HG02870 (cell line): ENCODE data around the gene APBA3.
"Not testable (repeated sequence)": the region's sequence is repeated elsewhere in the genome, so short reads cannot be mapped to it uniquely, and the experiment has no call there.

ENCODE experiments used
- ATAC-seq: cut with Tn5 transposase; IDR thresholded peaks from one replicate; pipeline ENCODE4 v1.9.1; 2021; ENCODE audit warnings: mild to moderate bottlenecking, moderate library complexity; ENCODE audit not compliant: unreplicated experiment

APBA3 gene

DNA sequence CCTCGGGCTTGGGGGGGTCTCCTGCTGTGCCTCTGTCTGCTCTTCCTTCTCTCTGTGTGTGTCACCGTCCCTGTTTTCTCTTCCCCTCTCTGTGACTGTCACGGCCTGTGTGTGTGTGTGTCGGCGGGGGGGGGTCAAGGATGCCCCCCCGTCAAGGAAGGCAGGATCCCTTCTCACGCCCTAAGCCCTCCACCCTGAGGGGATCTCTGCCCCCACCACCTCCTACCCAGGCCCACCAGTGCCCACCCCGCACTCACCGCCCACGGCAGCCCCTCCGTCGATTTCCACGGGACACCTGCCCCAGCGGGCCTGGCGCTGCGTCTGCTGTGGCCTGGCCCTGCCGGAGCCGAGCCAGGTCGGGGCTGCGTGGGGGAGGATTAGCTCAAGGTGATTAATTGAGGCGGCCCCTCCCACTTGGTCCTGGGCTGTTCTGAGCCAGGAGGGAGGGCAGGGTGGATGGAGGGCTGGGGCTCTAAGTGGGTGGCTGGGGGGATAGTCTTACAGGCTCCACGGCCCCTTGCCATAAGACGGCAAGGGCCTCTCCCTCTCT lies 10.5 kb upstream of the APBA3 start, which contains the start of gene RAX2:
TSS of gene RAX2 (minus strand) at position 323 of the 550 bp plus-strand sequence. CDS start 486 bp downstream, outside the sequence.
- no peak for ATAC-seq

- no peak for ATAC-seq
Observed at GRCh38 chr19:3771000-3771905, 9.8 kb upstream of the APBA3 start.

DNA sequence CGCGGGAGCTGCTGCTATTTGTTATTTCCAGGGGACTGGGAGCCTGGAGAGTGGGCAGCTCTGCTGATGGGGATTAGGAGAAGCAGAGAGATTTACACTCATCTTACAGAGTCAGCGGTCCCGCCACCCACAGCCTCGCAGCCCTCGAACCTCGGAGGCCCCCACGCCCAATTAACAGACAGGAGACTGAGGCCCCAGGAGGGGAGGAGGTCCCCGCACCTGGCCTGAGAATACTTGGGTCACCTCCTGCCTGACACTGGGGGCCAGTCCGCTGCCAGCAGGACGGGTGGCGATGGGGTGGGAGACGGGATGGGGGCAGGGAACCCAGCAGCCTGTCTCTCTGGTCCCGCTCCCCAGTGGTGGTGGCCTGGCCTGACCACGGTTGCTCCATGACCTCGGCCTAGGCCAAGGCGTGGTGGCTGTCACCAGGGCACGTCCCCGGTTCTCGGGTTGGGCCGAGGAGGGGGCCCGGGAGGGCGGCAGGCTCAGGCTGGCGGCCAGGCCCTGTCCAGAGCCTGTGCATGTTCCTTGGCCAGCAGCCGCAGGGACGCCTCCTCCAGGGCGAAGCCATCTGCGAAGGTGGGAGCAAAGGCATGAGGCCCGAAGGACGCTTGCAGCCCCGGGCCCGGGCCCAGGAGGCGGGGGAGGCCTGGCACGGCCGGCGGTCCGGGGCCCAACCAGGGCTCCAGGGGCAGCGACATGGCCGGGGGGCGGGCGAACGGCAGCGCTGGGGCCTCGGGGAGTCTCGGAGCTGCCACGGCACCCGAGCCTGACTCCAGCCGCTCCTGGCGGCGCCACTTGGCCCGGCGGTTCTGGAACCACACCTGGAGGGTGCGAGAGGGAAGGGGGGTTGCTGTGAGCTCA lies 8.9 kb upstream of the APBA3 start:
- ATAC-seq = no peak

GRCh38 chr19:3769494-3769893 lies 8.0 kb upstream of the APBA3 start:
- ATAC-seq = no peak

DNA sequence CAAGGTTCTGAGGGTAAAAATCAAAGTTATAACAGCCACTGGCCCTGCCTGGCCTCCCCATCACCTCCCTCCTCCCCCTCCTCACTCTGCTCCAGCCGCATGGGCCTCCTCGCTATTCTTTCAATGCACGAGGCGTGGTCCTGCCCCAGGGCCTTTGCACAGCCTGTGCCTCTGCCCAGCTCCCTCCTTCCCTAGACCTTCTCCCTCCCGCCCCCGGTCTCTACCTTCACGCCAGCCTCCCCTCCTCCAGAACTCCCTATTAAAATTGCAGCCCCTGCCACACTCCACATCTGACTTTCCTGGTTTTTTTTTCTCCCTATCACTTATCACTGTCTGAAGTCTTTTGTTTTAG lies 7.2 kb upstream of the APBA3 start:
- no peak for ATAC-seq

DNA sequence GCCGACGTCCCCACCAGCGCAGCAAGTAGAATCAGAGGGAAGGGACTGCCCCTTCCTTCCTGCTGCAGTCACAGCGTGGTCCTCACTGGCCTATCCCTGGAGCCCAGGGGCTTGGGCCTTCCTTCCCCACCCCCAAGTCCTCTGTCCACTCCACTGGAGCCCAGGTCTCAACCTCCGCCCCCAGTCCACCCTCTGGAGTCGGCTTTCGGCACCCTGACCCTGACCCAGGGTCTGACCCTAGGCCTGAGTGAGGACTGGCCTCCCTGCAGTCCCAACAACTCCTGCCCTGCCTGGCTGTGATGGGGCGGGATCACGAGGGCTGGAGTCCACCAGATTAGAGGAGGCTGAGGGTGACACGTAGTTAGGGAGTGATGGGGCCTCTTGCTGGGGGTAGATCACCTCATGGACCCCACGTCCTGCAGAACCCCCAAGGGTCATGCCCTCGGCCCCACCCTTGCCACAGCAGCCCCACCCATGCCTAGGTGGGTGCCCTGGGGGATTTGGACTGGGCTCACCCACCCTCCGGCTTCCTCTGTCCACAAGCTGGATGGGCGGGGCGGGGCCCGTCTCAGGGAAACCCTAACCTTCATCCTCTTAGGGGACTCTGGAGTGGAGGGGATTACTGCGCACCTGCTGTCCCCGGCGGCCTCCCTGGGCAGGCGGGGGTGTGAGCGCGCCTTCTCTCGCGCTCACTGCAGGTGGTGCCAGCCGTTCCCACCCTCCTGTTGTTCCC lies 6.7 kb upstream of the APBA3 start:
- ATAC-seq = no peak

DNA sequence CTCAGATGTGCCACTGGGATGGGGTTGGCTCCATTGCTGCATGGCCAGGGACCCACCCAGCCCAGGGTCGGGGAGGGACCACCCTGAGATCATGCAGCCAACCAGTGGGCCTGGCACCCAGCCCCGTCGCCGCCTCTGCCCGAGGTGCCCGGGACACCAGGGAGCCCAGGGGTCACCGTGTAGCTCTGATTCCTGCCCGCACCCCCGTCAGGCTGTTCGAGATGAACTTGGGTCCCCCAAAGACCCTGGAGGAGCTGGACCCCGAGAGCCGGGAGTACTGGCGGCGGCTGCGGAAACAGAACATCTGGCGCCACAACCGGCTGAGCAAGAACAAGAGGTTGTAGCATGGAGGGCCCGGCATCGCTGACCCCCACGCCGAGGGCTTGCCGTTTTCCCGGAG lies 5.6 kb upstream of the APBA3 start:
- ATAC-seq = no peak

GRCh38 chr19:3766520-3766919 lies 5.0 kb upstream of the APBA3 start:
- no peak for ATAC-seq

DNA sequence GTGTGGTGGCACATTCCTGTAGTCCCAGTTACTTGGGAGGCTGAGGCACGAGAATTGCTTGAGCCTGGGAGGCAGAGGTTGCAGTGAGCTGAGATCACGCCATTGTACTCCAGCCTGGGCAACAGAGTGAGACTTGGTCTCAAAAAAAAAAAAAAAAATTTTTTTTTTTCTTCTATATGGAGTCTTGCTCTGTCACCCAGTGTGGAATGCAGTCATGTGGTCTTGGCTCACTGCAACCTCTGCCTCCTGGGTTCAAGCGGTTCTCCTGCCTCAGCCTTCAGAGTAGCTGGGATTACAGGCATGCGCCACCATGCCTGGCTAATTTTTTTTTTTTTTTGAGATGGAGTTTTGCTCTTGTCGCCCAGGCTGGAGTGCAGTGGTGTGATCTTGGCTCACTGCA lies 4.3 kb upstream of the APBA3 start:
- not testable (repeated sequence) for ATAC-seq

GRCh38 chr19:3765121-3765520 lies 3.6 kb upstream of the APBA3 start:
- no peak for ATAC-seq

DNA sequence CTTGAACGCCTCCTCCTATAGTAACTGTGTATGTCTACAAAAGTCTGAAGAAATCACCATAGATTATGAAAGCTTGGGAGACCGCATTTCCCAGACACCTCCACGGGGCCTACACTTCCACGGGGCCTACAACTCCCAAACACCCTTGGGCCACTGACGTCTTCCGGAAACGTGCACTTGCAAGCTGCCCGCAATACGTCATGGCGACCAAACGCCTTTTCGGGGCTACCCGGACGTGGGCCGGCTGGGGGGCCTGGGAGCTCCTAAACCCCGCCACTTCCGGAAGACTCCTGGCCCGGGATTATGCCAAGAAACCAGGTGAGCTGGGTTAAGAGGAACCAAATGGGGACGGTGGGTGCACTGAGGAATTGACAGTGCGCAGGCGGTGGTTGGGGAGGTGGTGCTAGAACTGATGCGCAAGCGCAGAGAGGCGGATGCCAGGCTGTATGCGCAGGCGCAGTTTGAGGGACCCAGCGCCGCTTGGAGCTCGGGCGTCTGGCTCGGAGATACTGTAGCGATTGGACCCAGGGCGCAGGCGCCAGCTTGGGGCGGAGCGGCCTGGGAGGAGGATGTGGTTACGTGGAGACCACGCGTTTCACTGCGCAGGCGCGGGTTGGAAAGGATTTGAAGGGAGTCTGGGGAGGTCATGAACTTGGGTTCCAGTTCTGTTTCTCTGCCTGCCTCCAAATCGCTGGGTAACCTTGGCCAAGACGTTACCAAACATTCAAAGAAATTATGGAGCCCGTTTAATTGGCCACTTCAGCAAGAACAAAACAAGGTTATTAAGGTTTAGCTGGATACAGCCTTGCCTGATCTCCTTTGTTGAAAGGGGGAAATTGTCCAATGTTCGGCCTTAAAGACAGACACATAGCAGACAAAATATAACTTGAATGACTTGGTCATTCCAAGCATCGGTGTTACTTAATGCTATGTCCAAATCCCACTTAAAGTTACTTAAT lies 1.3 kb upstream of the APBA3 start, which contains the start of gene MRPL54:
TSS of gene MRPL54 (plus strand) at position 182 of the 959 bp plus-strand sequence. CDS start at position 201, 19 bp downstream.
- ATAC-seq = peak; percentile 72

GRCh38 chr19:3762130-3762473 lies 610 bp upstream of the APBA3 start:
- no peak for ATAC-seq

GRCh38 chr19:3760871-3761361 lies 576 bp downstream of the APBA3 start:
- no peak for ATAC-seq

DNA sequence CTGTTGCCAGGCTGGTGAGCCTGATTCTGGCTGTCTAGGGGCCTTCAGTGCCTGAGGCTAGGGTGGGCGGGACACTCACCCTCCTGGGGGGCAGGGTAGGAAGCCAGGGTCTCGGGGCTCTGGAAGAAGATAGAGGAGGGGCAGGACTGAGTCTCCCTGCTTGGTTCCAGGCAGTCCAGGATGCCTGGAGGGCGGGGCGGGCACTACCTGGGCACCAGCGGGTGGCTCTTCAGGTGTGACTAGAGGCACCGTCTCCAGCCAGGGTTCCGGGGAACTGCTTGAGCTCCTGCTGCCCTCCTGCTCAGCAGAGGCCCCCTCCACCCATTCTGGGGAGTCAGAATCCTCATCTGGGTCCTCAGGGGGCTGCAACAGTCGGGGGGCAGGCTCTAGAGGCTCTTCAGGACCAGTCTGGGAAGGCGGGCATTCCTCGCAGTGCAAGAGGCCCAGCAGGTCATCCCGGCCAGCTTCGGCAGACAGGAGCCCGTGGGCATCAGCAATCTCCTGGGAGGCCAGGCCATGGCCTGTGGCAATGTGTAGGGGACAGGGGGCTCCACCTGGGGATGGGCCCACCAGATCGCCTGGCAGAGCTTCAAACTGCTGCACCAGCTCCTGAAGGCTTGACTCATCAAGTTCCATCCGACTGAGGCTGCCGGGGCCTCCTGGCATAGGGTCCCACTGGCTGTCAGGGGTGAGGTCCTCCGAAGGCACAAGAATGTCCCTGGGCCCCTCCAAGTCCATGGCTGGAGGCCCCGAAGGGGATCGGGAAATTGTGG lies 1.8 kb downstream of the APBA3 start:
- ATAC-seq = no peak

GRCh38 chr19:3758297-3758696 lies 3.2 kb downstream of the APBA3 start:
- ATAC-seq = not testable (repeated sequence)

- ATAC-seq = not testable (repeated sequence)
Observed at GRCh38 chr19:3757705-3758104, 3.8 kb downstream of the APBA3 start.

GRCh38 chr19:3753631-3754410 lies 7.7 kb downstream of the APBA3 start:
- no peak for ATAC-seq

- no peak for ATAC-seq
Observed at GRCh38 chr19:3752492-3752891, 9.0 kb downstream of the APBA3 start.
